H1 (cell line): ENCODE results near the gene CMSS1. TPM values are rescaled to one million over a fixed set of nuclear protein-coding genes. Genes with fewer than 3 reads are reported as not detected.

ENCODE experiments used
- SP1 ChIP-seq: IDR thresholded peaks from 2 replicates; pipeline ENCODE4 v1.6.1; 2011; ENCODE audit warnings: low read depth, low read length
- polyA plus RNA-seq, 7 experiments: library from polyadenylated mRNA; depleted of rRNA in 3 of 7; stranded (reverse) in 5 of 7; unstranded in 2 of 7; fragments of >200 nt in 5 of 7; fragments of 200-250 nt in 2 of 7; gene quantifications; 1 replicate in 5 of 7; 2 replicates in 1 of 7; 4 replicates in 1 of 7; pipeline versions ENCODE4 v1.2.1 to v1.2.3, GENCODE V29; 2011 to 2013; ENCODE audit warnings: missing spikeins in 2 of 7, mixed read lengths in 2 of 7
- total RNA-seq: library from RNA; stranded (reverse); fragmentation: NEBNext Ultra II Directional; extraction: Animal tissue kit (Norgen Biotek cat#: 25700); gene quantifications from 2 replicates; pipeline ENCODE4 v1.2.1, GENCODE V29; 2021

The CMSS1 gene
- total and polyA plus RNA-seq, 2 of the 8 experiments (the other 6 are each of a cell fraction or from before 2014, with no cell fraction given): 15.2 to 75.1 TPM

DNA sequence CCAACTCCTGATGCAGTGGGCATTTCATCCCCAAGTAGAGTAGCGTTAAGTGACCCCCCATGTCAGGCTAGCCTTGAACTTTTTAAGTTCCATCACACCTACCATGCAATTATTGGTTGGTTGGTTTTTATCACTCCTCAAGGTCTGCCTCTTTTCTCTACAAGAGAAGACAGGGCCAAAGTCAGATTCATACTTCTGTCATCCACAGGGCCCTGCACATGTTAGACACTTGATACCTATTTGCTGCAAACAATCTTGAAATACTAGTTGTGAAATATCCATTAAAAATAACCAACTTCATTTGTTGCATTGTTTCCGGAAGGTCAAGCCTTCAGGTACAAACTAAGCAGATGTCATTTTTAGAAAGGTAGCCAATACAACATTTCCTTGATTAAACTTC, 1.2 kb downstream of the CMSS1 start (continued):
- no peak for TF ChIP-seq SP1
